ENCODE data around the gene TAOK1.

Gene TAOK1

DNA sequence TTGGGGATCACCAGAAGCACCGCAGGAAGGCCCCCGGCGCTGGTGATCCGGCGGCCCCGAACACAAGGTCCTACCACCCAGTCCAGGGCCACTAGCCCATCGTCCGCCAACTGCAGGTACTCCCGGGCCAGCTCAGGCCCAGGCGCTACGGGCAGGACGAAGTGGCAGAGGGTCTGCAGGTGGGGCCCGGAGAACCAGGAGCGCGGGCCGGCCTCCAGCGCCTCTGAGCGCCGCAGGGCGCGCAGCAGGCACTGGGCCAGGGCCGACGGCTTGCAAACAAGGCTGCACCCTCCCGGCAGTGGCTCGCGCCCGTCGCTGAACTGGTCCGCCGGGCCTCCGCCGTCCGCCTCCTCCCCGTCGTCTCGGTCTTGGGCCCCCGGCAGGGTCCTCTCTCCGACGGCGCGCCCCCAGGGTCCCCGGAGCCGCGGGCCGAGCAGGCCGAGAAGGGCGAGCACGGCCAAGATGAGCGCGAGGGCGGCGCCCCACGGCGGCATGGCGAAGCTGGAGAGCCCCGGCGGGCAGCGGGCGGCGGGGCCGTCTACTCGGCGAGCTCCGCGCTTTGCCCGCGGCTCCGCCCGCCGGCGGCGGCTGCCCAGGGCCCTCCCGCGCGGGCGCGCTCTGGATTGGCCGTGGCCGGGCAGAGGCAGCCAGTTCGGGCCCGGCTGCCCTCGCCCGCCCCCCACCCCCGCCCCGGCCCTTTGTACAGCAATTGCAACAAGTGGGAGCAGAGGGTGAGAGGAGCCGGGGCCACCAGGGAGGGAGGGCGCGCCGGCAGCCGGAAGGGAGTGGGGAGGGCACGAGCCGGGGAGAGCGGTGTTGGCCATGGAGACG is 176.5 kb downstream of the TAOK1 start, which contains the start of gene ABHD15:
TSS of gene ABHD15 (minus strand) at position 565 of the 831 bp plus-strand sequence. CDS start at position 494, 71 bp downstream.
- peaks cover 26% of the 10 kb centered on the region for H3K4me1 ChIP-seq (ENCODE audit: control insufficient read depth, insufficient read depth, low read length, poor library complexity, severe bottlenecking)
- peak within 1 kb of the TSS; percentile 72 for H3K27ac ChIP-seq (ENCODE audit: insufficient read depth, low read length, poor library complexity, severe bottlenecking)
- DNase-seq: peak; percentile 40 to 53 (median 50)
- no peaks in the 10 kb centered on the region for H3K36me3 ChIP-seq (ENCODE audit: control insufficient read depth, insufficient read depth, low read length)
- peak within 1 kb of the TSS; percentile 73 for H3K4me3 ChIP-seq (ENCODE audit: insufficient read depth, low read depth, low read length, poor library complexity, severe bottlenecking)
- H3K9me3 ChIP-seq (ENCODE audit: control insufficient read depth, low read length): no peaks in the 10 kb centered on the region
- no peaks in the 10 kb centered on the region for H3K27me3 ChIP-seq (replicated peaks; ENCODE audit: control insufficient read depth, insufficient read depth, low read length, poor library complexity, severe bottlenecking)

DNA sequence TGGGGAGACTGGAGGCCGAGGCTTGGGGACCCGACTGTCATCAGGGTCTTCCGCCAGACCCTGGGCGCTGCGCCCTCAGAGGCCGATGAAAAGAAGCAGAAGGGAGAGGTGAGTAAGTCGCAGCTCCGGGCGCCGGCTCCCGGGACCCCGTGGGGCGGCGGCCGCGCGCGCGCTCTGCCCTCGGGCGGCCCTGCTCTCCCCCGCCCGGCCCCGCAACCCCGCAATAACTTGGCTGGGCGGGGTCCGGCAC is 177.1 kb downstream of the TAOK1 start:
- H3K27ac ChIP-seq (ENCODE audit: insufficient read depth, low read length, poor library complexity, severe bottlenecking): peak overlapping the region; percentile 72
- no peaks in the 10 kb centered on the region for H3K36me3 ChIP-seq (ENCODE audit: control insufficient read depth, insufficient read depth, low read length)
- H3K9me3 ChIP-seq (ENCODE audit: control insufficient read depth, low read length): no peaks in the 10 kb centered on the region
- DNase-seq: no peak
- peak overlapping the region; percentile 73 for H3K4me3 ChIP-seq (ENCODE audit: insufficient read depth, low read depth, low read length, poor library complexity, severe bottlenecking)
- H3K27me3 ChIP-seq (replicated peaks; ENCODE audit: control insufficient read depth, insufficient read depth, low read length, poor library complexity, severe bottlenecking): no peaks in the 10 kb centered on the region
- H3K4me1 ChIP-seq (ENCODE audit: control insufficient read depth, insufficient read depth, low read length, poor library complexity, severe bottlenecking): peaks cover 26% of the 10 kb centered on the region

DNA sequence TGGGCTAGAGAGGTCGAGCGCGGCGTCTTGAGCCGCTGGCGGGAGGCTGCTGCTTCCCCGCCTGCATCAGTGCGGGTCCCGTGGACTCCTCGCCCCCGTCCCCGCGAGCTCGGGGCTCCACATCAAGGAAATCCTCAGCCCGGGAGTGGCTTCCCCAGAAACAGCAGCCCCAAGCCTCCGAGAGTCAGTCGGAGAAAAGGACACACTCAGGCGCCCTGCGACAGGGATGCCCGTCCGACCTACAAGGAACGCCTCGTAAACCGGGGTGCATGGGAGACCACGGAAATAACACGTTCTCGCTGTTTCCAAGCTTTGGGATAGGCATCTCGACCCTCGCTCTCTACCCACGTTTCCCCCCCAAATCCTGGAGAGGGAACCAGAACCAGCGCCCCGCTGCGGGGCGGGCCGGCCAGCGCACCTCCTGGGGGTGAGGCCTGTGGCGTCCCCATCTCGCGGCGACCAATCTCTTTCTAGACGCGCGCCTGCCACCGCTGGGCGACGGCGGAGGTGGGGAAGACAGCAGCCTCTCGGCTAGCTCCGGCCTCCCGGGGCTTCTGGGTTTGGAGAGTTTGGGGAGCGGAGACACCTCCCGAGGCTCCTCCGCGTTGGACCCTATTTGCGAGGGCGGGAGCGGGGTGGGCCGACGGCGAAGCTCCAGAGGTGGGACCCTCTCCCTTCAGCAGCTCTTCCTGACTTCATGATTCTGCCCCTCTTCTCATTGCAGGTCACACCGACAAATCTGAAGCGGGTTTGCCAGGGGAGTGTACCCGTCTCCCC is 177.6 kb downstream of the TAOK1 start:
- Histone ChIP-seq H3K36me3 (ENCODE audit: control insufficient read depth, insufficient read depth, low read length) (no peaks in the 10 kb centered on the region), H3K4me1 (ENCODE audit: control insufficient read depth, insufficient read depth, low read length, poor library complexity, severe bottlenecking) (peaks cover 26% of the 10 kb centered on the region), H3K9me3 (ENCODE audit: control insufficient read depth, low read length) (no peaks in the 10 kb centered on the region), H3K27me3 (replicated peaks; ENCODE audit: control insufficient read depth, insufficient read depth, low read length, poor library complexity, severe bottlenecking) (no peaks in the 10 kb centered on the region), H3K27ac (ENCODE audit: insufficient read depth, low read length, poor library complexity, severe bottlenecking) (peak overlapping the region; percentile 72), H3K4me3 (ENCODE audit: insufficient read depth, low read depth, low read length, poor library complexity, severe bottlenecking) (peak overlapping the region; percentile 73)
- peak; percentile 59 to 68 (median 65) for DNase-seq

DNA sequence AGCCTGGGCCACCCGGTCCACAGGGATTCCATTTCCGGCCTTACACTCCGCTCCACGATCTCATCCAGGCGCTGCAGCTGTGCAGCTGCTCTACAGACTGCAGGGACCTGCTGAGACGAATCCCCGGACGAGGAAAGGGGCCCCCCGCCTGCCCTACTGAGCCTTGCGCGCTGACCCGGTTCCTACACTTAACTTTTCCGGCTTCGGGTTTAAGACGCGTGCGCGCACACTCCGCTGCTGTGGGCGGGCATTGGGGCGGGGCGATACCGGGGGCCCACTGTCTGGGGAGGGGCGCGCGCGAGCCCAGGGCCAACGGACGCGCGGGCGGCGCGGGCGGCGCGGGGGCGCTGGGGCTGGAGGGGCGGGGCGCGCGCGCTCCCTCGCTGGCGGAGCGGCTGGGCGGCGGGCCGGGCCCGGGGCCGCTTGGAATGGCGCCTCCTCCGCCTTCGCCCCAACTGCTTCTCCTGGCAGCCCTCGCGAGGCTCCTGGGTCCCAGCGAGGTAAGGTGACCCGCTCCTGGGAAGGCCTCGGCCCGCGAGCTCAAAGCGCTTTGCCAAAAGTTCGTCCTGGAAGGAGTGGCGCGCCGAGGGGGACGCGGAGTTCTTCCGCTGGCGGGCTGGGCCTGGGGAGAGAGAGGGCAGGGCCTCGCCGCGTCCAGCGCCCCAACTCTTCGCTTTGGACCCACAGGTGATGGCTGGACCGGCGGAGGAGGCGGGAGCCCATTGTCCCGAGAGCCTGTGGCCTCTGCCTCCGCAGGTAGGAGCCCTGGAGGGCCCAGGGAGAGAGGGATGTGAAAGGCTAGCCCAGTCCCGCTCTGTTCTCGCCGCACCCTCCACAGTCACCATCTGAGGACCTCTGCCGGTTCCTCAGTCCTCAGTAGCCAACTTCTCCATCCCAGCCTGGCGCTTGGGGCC is 178.4 kb downstream of the TAOK1 start, which contains the start of gene TP53I13:
TSS of gene TP53I13 (plus strand) at position 371 of the 914 bp plus-strand sequence. CDS start at position 429, 58 bp downstream.
- H3K27ac ChIP-seq (ENCODE audit: insufficient read depth, low read length, poor library complexity, severe bottlenecking): peak within 1 kb of the TSS; percentile 72
- DNase-seq: peak; percentile 81 to 85 (median 82)
- no peaks in the 10 kb centered on the region for H3K27me3 ChIP-seq (replicated peaks; ENCODE audit: control insufficient read depth, insufficient read depth, low read length, poor library complexity, severe bottlenecking)
- peaks cover 29% of the 10 kb centered on the region for H3K4me1 ChIP-seq (ENCODE audit: control insufficient read depth, insufficient read depth, low read length, poor library complexity, severe bottlenecking)
- H3K9me3 ChIP-seq (ENCODE audit: control insufficient read depth, low read length): no peaks in the 10 kb centered on the region
- H3K4me3 ChIP-seq (ENCODE audit: insufficient read depth, low read depth, low read length, poor library complexity, severe bottlenecking): peak within 1 kb of the TSS; percentile 73
- H3K36me3 ChIP-seq (ENCODE audit: control insufficient read depth, insufficient read depth, low read length): no peaks in the 10 kb centered on the region

DNA sequence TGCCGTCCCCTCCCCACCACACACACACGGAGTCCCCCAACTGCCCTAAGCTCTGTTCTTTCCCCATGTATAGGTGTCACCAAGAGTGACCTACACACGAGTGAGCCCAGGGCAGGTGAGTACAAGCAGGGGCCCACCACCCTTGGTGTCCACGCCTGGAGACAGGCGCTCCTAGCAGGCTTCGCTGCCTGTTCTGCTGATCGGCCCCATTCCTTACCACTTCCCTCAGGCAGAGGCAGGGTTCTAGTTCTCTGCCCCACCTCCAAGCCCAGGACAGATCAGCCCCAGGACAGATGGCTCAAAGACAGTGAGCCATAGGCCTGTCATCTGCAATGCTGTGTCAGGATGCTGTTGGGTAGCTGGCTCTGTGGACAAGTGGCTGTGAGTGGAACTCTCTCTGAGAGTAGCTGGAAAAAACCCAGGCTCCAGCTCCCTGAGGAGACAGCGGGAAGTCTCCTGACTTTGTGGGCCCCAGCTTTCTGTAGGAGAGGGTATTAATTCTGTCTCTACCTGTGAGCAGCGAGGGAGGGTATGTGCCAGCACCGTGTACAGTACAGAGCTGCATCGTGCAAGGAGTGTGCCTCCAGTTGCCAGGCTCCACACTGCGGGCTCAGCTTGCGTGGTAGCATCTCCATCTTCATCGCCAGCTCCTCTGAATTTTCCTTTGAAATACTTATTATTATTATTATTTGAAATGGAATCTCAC is 179.2 kb downstream of the TAOK1 start:
- Histone ChIP-seq H3K36me3 (ENCODE audit: control insufficient read depth, insufficient read depth, low read length) (peaks cover 6% of the 10 kb centered on the region), H3K4me3 (ENCODE audit: insufficient read depth, low read depth, low read length, poor library complexity, severe bottlenecking) (peak overlapping the region; percentile 72), H3K27me3 (replicated peaks; ENCODE audit: control insufficient read depth, insufficient read depth, low read length, poor library complexity, severe bottlenecking) (no peaks in the 10 kb centered on the region), H3K9me3 (ENCODE audit: control insufficient read depth, low read length) (no peaks in the 10 kb centered on the region), H3K27ac (ENCODE audit: insufficient read depth, low read length, poor library complexity, severe bottlenecking) (peak overlapping the region; percentile 32), H3K4me1 (ENCODE audit: control insufficient read depth, insufficient read depth, low read length, poor library complexity, severe bottlenecking) (peaks cover 22% of the 10 kb centered on the region)
- DNase-seq: no peak

DNA sequence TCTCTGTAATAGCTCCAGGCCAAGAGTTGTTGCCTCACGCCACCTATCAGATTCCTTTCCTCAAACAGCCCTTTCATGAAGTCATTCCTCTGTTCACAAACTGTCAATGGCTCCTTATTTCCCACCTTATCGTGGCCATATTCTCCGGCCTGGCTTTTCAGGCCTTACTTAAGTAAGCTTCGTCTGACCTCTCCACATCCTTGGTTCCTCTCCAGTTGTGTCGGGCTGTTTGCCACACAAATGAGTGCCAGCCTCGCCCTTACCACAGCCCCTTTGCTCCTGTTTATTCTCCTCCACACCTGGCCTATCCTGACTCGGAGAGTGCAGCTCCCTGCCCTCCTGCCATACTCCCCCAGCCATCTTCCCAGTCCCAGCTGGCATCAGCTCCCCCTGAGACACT is 180.4 kb downstream of the TAOK1 start:
- Histone ChIP-seq H3K4me1 (ENCODE audit: control insufficient read depth, insufficient read depth, low read length, poor library complexity, severe bottlenecking) (peaks cover 15% of the 10 kb centered on the region), H3K4me3 (ENCODE audit: insufficient read depth, low read depth, low read length, poor library complexity, severe bottlenecking) (no peak overlapping the region), H3K27ac (ENCODE audit: insufficient read depth, low read length, poor library complexity, severe bottlenecking) (no peak overlapping the region), H3K27me3 (replicated peaks; ENCODE audit: control insufficient read depth, insufficient read depth, low read length, poor library complexity, severe bottlenecking) (no peaks in the 10 kb centered on the region), H3K9me3 (ENCODE audit: control insufficient read depth, low read length) (no peaks in the 10 kb centered on the region), H3K36me3 (ENCODE audit: control insufficient read depth, insufficient read depth, low read length) (peaks cover 18% of the 10 kb centered on the region)
- no peak for DNase-seq

DNA sequence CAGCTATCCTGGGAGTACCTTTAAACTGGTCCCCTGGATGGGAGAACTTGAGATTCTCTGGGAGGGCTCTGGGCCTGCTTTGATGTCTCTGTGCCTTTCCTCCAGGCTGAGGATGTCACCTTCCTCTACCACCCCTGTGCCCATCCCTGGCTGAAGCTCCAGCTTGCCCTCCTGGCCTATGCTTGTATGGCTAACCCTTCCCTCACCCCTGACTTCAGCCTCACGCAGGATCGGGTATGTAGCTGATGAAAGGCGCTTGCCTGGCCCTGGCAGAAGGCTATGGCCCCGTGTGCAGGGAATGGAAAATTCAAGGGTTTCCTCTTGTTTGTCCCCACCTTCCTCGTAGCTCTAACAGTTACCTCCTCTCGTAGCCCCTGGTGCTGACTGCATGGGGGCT is 181.3 kb downstream of the TAOK1 start:
- H3K4me1 ChIP-seq (ENCODE audit: control insufficient read depth, insufficient read depth, low read length, poor library complexity, severe bottlenecking): peaks cover 10% of the 10 kb centered on the region

DNA sequence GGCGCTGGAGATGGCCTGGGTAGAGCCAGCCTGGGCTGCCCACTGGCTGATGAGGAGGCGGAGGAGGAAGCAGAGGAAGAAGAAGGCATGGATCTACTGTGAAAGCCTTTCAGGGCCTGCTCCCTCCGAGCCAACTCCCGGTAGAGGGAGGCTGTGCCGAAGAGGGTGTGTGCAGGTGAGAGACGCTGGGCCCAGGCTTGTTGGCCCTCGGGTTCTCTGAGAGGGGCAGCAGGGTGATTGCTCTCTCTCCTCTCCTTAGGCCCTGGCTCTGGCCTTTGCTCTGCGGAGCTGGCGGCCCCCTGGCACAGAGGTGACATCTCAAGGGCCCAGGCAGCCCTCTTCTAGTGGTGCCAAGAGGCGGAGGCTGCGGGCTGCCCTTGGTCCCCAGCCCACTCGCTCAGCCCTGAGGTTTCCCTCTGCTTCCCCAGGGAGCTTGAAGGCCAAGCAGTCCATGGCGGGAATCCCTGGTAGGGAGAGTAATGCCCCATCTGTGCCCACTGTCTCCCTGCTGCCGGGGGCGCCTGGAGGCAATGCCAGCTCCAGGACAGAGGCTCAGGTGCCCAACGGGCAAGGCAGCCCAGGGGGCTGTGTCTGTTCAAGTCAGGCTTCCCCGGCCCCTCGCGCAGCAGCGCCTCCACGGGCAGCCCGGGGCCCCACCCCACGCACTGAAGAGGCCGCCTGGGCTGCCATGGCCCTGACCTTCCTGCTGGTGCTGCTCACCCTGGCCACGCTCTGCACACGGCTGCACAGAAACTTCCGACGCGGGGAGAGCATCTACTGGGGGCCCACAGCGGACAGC is 181.9 kb downstream of the TAOK1 start:
- Histone ChIP-seq H3K27me3 (replicated peaks; ENCODE audit: control insufficient read depth, insufficient read depth, low read length, poor library complexity, severe bottlenecking) (no peaks in the 10 kb centered on the region), H3K4me1 (ENCODE audit: control insufficient read depth, insufficient read depth, low read length, poor library complexity, severe bottlenecking) (peaks cover 10% of the 10 kb centered on the region), H3K4me3 (ENCODE audit: insufficient read depth, low read depth, low read length, poor library complexity, severe bottlenecking) (no peak overlapping the region), H3K27ac (ENCODE audit: insufficient read depth, low read length, poor library complexity, severe bottlenecking) (no peak overlapping the region), H3K9me3 (ENCODE audit: control insufficient read depth, low read length) (no peaks in the 10 kb centered on the region), H3K36me3 (ENCODE audit: control insufficient read depth, insufficient read depth, low read length) (peaks cover 32% of the 10 kb centered on the region)
- no peak for DNase-seq

More for the DNA sequence above, 181.3 kb downstream of the TAOK1 start:
- H3K27ac ChIP-seq (ENCODE audit: insufficient read depth, low read length, poor library complexity, severe bottlenecking): no peak overlapping the region
- H3K9me3 ChIP-seq (ENCODE audit: control insufficient read depth, low read length): no peaks in the 10 kb centered on the region
- no peak for DNase-seq
- no peaks in the 10 kb centered on the region for H3K27me3 ChIP-seq (replicated peaks; ENCODE audit: control insufficient read depth, insufficient read depth, low read length, poor library complexity, severe bottlenecking)
- H3K4me3 ChIP-seq (ENCODE audit: insufficient read depth, low read depth, low read length, poor library complexity, severe bottlenecking): no peak overlapping the region
- peaks cover 26% of the 10 kb centered on the region for H3K36me3 ChIP-seq (ENCODE audit: control insufficient read depth, insufficient read depth, low read length)
